ENCODE data around the gene ZNF835. TPM values are rescaled to one million over a fixed set of nuclear protein-coding genes. Genes with fewer than 3 reads are reported as not detected.

The ZNF835 gene
- polyA plus RNA-seq, 1 of the 3 experiments (the other 2 are of a cell fraction), result not detected

GRCh38 chr19:56687031-56687430, 15.5 kb upstream of the ZNF835 start:
- CTCF ChIA-PET, result no interaction called here
- POLR2A ChIA-PET, result no interaction called here

DNA sequence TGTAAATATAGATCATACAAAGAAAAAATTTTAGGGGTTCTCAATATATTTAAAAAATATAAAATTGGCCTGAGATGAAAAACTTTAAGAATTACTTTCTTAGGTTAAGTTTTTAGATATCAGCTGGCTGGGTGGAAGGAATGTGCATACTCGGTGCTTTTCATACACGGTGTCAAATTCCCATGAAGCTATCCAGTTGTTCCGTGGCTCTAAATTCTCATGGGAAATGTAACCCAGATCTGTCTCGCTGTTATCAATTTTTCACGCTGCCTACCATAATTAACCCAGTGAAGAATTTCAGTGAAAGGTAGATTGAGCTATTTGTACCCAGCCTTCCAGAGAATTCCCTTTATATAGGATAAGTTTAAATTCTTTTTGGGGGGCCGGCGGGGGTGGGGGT, 11.6 kb upstream of the ZNF835 start:
- no peaks in the 10 kb centered on the region for H3K27me3 ChIP-seq (ENCODE audit: insufficient read depth)
- POLR2A ChIA-PET, result no interaction called here
- no peak for DNase-seq
- no peaks in the 10 kb centered on the region for H3K36me3 ChIP-seq (replicated peaks in 1 of 2; ENCODE audit: control insufficient read depth in 1 of 2, insufficient read depth in 2 of 2, low read length in 1 of 2)
- H3K9ac ChIP-seq, result no peak overlapping the region
- H3K4me2 ChIP-seq, result no peak overlapping the region
- CTCF ChIA-PET, result no interaction called here
- 28% methylated on average over 7 of the region's 7 CpGs for WGBS (ENCODE audit: low lambda C conversion rate)
- no peaks in the 10 kb centered on the region for H3F3A ChIP-seq (replicated peaks; ENCODE audit: insufficient read depth)
- no peak overlapping the region for H3K27ac ChIP-seq (ENCODE audit: low read depth in 2 of 2, low read length in 1 of 2)
- TF ChIP-seq EP300 (IDR thresholded peaks at IDR 0.05; ENCODE audit: borderline replicate concordance in 1 of 2, low read depth in 1 of 2, low read length in 1 of 2) (no peak), REST (IDR thresholded peaks at IDR 0.05; ENCODE audit: low read depth, low read length) (no peak), MEF2A (IDR thresholded peaks at IDR 0.05; ENCODE audit: borderline replicate concordance, low read depth) (no peak), EZH2phosphoT487 (IDR thresholded peaks at IDR 0.05; ENCODE audit: borderline replicate concordance, low read depth) (no peak), MAX (IDR thresholded peaks at IDR 0.05; ENCODE audit: low read depth) (no peak), MXI1 (IDR thresholded peaks at IDR 0.05; ENCODE audit: low read depth, low read length) (no peak), USF1 (IDR thresholded peaks at IDR 0.05; ENCODE audit: borderline replicate concordance, low read depth) (no peak), JUND (IDR thresholded peaks at IDR 0.05) (no peak), FOSL2 (IDR thresholded peaks at IDR 0.05; ENCODE audit: borderline replicate concordance, low read depth) (no peak), SMC3 (IDR thresholded peaks at IDR 0.05; ENCODE audit: low read depth, low read length) (no peak), RXRA (IDR thresholded peaks at IDR 0.05; ENCODE audit: borderline replicate concordance, low read depth) (no peak)
- no peaks in the 10 kb centered on the region for H4K20me1 ChIP-seq (ENCODE audit: insufficient read depth)
- no peak overlapping the region for H2AFZ ChIP-seq (ENCODE audit: low read depth)
- no peak overlapping the region for H3K4me3 ChIP-seq (ENCODE audit: low read depth in 2 of 2, low read length in 1 of 2)
- H3K79me2 ChIP-seq (ENCODE audit: insufficient read depth), result no peaks in the 10 kb centered on the region
- H3K9me3 ChIP-seq, result no peaks in the 10 kb centered on the region
- H3K9me2 ChIP-seq, result no peaks in the 10 kb centered on the region
- H3K4me1 ChIP-seq (ENCODE audit: control insufficient read depth in 1 of 2, insufficient read depth in 2 of 2, low read depth in 1 of 2, low read length in 1 of 2), result no peaks in the 10 kb centered on the region

More at GRCh38 chr19:56687031-56687430, 15.5 kb upstream of the ZNF835 start:
- no peaks in the 10 kb centered on the region for H3K36me3 ChIP-seq (replicated peaks in 1 of 2; ENCODE audit: control insufficient read depth in 1 of 2, insufficient read depth in 2 of 2, low read length in 1 of 2)
- 43% methylated on average over 8 of the region's 8 CpGs for WGBS (ENCODE audit: low lambda C conversion rate)
- H3K9me3 ChIP-seq, result no peaks in the 10 kb centered on the region; the same call in 1 of the 2 replicates
- no peaks in the 10 kb centered on the region for H3K79me2 ChIP-seq (ENCODE audit: insufficient read depth)
- H4K20me1 ChIP-seq (ENCODE audit: insufficient read depth), result no peaks in the 10 kb centered on the region
- H3K4me3 ChIP-seq (ENCODE audit: low read depth in 2 of 2, low read length in 1 of 2), result no peak overlapping the region
- no peak overlapping the region for H3K27ac ChIP-seq (ENCODE audit: low read depth in 2 of 2, low read length in 1 of 2)
- H3K9ac ChIP-seq, result no peak overlapping the region
- no peaks in the 10 kb centered on the region for H3F3A ChIP-seq (replicated peaks; ENCODE audit: insufficient read depth)
- TF ChIP-seq GATA2 (CRISPR knock-in tag; IDR thresholded peaks at IDR 0.05), result no peak
- TF ChIP-seq NRF1 (IDR thresholded peaks at IDR 0.05; ENCODE audit: low read depth, low read length), result no peak
- TF ChIP-seq EZH2phosphoT487 (IDR thresholded peaks at IDR 0.05; ENCODE audit: borderline replicate concordance, low read depth), result no peak
- TF ChIP-seq, protein P1, sequence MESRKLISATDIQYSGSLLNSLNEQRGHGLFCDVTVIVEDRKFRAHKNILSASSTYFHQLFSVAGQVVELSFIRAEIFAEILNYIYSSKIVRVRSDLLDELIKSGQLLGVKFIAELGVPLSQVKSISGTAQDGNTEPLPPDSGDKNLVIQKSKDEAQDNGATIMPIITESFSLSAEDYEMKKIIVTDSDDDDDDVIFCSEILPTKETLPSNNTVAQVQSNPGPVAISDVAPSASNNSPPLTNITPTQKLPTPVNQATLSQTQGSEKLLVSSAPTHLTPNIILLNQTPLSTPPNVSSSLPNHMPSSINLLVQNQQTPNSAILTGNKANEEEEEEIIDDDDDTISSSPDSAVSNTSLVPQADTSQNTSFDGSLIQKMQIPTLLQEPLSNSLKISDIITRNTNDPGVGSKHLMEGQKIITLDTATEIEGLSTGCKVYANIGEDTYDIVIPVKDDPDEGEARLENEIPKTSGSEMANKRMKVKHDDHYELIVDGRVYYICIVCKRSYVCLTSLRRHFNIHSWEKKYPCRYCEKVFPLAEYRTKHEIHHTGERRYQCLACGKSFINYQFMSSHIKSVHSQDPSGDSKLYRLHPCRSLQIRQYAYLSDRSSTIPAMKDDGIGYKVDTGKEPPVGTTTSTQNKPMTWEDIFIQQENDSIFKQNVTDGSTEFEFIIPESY (IDR thresholded peaks at IDR 0.05; ENCODE audit: borderline replicate concordance, low read depth), result no peak
- TF ChIP-seq TAF1 (IDR thresholded peaks at IDR 0.05; ENCODE audit: borderline replicate concordance, low read depth, low read length), result no peak
- TF ChIP-seq FOXM1 (IDR thresholded peaks at IDR 0.05; ENCODE audit: low read depth), result no peak
- no peak overlapping the region for H2AFZ ChIP-seq (ENCODE audit: low read depth)
- no peak overlapping the region for H3K4me2 ChIP-seq
- no peaks in the 10 kb centered on the region for H3K9me2 ChIP-seq
- DNase-seq, result no peak
- H3K4me1 ChIP-seq (ENCODE audit: control insufficient read depth in 1 of 2, insufficient read depth in 2 of 2, low read depth in 1 of 2, low read length in 1 of 2), result no peaks in the 10 kb centered on the region
- no peaks in the 10 kb centered on the region for H3K27me3 ChIP-seq (ENCODE audit: insufficient read depth)

Measured in SK-N-SH (cell line).